Stimulated activated CD8-positive, alpha-beta memory T cell treated with anti-CD3 and anti-CD28 coated beads, Interleukin-15, amount 100 ng/mL, for 1 hour (primary cell): Measurements from ENCODE around the gene BICDL1.
"Not testable (repeated sequence)": the region's sequence is repeated elsewhere in the genome, so short reads cannot be mapped to it uniquely, and the experiment has no call there.

Experiments
- DNase-seq: peaks from one replicate; pipeline ENCODE4 v3.0.0-alpha.2; 2020; ENCODE audit warnings: low read depth

BICDL1 gene

DNA sequence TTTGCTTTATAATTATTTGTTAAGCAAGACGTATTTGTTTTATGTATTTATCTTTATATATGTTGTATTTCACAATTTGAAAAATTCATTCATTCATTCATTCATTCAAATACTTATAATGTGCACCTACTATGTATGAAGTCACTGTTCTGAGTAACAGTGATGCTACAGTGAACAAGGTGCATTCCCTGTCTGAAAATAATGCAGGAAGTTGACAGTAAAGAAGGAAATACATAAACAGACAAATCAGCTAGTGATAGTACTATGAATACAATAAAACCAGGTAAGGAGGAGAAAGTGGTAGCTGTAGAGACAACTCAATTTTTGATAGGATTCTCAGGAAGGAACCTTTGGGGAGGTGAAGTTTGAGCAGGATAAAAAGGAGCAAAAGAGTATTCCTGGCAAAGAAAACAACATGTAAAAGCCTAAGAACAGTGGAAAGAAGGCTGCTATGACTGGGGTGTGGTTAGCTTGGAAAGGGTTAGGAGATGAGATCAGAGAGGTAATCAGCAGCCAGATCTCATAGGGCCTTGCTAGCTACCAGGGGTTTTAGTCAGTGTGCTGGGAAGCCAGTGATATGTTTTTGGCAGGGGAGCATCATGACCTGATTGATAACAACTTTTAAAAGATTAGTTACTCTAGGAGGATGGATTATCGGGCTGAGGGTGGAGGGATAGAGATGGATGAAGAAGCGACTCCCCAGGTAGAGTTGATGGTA is 17.4 kb downstream of the BICDL1 start:
- no peak for DNase-seq

DNA sequence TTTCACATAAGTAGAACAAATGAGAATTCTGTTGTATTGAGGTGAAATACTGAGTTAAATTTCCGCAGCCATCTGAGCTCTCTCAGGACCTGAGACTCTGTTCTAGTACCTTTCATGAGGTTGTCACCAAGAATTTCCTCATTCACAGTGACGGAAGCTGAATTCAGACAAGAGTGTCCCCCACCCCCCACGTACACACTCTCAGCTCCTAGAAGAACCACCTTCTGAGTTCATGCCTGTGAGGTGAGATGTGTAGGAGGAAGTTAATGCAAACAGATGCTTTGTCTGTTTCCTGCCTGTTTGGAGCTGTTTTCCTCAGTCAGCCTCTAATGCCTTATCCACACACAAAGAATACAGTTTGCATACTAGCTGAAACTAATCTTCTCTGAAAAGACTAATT is 18.2 kb downstream of the BICDL1 start:
- DNase-seq = peak; percentile 40

GRCh38 chr12:120010661-120011230 is 21.7 kb downstream of the BICDL1 start:
- no peak for DNase-seq

- peak; percentile 56 for DNase-seq
Observed at GRCh38 chr12:120012067-120012621, 23.1 kb downstream of the BICDL1 start.

DNA sequence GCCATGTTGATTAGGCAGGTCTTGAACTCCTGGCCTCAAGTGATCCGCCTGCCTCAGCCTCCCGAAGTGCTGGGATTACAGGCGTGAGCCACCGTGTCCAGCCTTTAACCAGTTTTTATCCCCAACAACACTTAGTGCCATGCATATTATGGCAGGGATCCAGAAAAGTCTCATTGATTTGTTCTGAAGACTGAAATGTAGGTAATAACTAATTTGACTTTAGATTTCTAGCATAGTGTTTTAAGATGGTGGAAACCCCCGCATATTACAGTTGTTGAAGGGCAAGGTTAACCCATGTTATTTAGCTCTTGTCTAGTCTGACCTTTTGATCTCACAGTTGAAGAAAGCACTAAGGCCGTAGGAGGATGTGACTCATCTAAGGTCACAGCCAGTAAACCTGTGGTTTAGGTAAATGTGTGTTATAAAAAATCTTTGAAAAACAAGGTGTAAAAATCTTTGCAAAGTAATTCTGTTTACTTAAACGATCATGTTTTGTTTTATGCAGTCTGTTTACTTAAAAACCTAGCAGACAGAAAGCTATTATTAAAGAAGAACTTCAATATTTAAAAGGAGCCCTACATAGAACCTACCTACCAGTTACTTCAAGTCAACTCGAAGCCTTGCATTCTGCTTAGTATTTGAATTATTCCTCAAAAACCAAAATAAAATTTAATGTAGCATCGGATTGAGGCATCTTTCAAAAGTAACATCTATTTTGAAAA is 24.8 kb downstream of the BICDL1 start:
- DNase-seq = no peak

DNA sequence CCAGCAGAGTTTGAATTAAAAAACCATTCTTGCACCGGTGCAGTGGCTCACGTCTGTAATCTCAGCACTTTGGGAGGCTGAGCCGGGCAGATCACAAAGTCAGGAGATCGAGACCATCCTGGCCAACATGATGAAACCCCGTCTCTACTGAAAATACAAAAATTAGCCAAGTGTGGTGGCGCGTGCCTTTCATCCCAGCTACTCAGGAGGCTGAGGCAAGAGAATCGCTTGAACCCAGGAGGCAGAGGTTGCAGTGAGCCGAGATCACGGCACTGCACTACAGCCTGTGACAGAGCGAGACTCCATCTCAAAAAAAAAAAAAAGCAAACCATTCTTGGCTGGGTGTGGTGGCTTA is 25.3 kb downstream of the BICDL1 start:
- DNase-seq = not testable (repeated sequence)

- no peak for DNase-seq
Observed at GRCh38 chr12:120015313-120015712, 26.3 kb downstream of the BICDL1 start.

- DNase-seq = not testable (repeated sequence)
Observed at GRCh38 chr12:120016199-120016598, 27.2 kb downstream of the BICDL1 start.

GRCh38 chr12:120019197-120019596 is 30.2 kb downstream of the BICDL1 start:
- no peak for DNase-seq

DNA sequence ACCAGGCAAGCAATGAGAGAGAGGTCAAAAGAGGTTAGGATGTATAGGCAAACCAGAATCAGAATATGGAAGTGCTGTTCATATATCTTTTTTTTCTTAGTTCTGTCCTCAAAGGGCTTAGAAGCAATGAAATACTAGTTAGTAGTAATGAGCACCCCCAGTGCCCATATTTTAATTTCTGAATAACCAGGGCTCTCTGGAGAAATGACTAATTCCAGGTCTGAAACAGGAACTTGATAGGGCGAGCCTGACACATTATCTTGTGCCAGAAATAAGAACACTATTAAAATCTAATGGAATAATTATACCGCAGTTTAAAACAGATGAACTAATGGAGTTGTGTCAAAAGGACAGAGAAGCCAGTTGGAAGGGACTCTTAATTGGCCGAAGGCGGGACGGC is 30.9 kb downstream of the BICDL1 start:
- DNase-seq = no peak

GRCh38 chr12:120024193-120024592 is 35.2 kb downstream of the BICDL1 start:
- no peak for DNase-seq

- no peak for DNase-seq
Observed at GRCh38 chr12:120025640-120026039, 36.6 kb downstream of the BICDL1 start.

DNA sequence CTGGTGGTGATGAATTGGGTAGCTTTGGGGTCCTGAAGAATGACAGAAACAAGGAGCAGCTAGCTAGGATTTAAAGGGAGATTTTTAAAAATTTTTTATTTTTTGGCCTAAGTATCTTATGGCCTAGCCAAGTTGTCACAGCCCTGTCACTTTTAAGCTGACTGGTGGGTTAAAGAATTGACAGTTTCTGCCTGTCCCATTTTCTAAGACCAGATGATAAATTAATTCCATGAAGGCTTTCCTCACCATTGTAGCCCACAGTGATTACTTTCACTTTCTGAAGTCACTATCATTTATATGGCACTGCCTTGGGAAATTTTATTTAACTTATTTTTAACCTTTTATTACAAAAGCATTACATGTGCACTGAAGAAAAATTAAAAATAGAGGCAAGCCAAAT is 43.2 kb downstream of the BICDL1 start:
- DNase-seq = no peak

DNA sequence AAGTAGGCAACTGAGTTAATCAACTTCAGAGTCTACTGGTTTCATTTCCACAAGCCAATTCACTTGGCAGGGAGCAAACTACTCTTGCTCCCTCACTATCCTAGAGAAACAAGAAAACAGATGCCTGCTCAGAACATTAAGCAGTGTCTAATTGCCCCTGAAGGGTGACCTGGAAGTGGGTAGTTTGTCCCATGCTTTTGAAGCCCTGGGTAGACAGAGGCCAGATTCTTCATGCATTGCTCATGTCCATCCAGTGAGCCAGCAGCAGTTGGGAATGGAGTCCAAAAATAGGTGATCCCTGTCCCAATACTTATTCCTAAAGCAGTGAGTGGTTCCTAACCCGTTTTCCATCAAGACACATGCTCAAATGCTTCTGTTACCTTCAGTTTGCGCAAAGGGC is 48.8 kb downstream of the BICDL1 start:
- DNase-seq = no peak

- DNase-seq = no peak
Observed at GRCh38 chr12:120039711-120040110, 50.7 kb downstream of the BICDL1 start.

GRCh38 chr12:120041386-120042231 is 52.6 kb downstream of the BICDL1 start:
- DNase-seq = no peak

DNA sequence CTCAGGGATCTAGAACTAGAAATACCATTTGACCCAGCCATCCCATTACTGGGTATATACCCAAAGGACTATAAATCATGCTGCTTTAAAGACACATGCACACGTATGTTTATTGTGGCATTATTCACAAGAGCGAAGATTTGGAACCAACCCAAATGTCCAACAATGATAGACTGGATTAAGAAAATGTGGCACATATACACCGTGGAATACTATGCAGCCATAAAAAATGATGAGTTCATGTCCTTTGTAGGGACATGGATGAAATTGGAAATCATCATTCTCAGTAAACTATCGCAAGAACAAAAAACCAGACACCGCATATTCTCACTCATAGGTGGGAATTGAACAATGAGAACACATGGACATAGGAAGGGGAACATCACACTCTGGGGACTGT is 56.3 kb downstream of the BICDL1 start:
- DNase-seq = not testable (repeated sequence)

GRCh38 chr12:120047072-120047471 is 58.0 kb downstream of the BICDL1 start:
- DNase-seq = no peak

- DNase-seq = no peak
Observed at GRCh38 chr12:120048263-120048662, 59.2 kb downstream of the BICDL1 start.

DNA sequence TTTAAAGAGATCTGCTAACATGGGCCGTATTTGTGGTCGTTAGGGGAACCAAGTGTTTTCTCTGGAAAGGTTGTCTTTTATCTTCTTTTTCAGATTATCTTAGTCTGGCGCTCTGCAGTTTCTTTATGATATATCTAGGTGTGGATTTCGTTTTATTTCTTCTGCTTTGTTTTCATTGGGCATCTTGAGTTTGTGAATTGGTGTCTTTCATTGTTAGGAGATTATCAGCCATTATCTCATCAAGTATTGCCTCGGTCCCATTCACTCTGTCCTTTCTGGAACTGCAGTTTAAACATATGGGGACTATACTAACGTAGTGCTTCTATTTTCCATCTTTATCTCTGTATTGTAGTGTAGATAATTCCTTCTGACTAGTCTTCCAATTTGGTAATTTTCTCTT is 60.4 kb downstream of the BICDL1 start:
- no peak for DNase-seq

- DNase-seq = no peak
Observed at GRCh38 chr12:120051535-120051934, 62.5 kb downstream of the BICDL1 start.

GRCh38 chr12:120054293-120054692 is 65.3 kb downstream of the BICDL1 start:
- DNase-seq = no peak
